H1 (cell line): Measurements from ENCODE around the gene TMEM63A. TPM values are rescaled to one million over a fixed set of nuclear protein-coding genes. Genes with fewer than 3 reads are reported as not detected.

Experiments used
- CTCF ChIA-PET: fragments of 300-600 bp; sonication (Branson Sonifier 250); formaldehyde crosslinking; loops from one replicate; lab custom pipeline; 2021; ENCODE audit not compliant: partially characterized antibody; lab: Charles Lee
- POLR2A ChIA-PET: fragments of 300-600 bp; sonication (Branson Sonifier 250); formaldehyde crosslinking; loops from one replicate; lab custom pipeline; 2021; ENCODE audit warnings: inconsistent platforms; ENCODE audit not compliant: partially characterized antibody; lab: Charles Lee
- DNase-seq, 2 experiments: peaks; one replicate each; pipeline versions ENCODE4 v3.0.0 to v3.0.0-alpha.2; 2010 to 2022; ENCODE audit warnings: low spot score in 2 of 2, low read depth in 1 of 2, mixed read lengths in 1 of 2
- FAIRE-seq: peaks from 2 replicates; lab custom pipeline; 2011; peaks lifted over from hg19 to GRCh38; lab: Jason Lieb, UNC
- H2AFZ ChIP-seq: 2 replicates; pipeline ENCODE4 v1.8.1; 2012; ENCODE audit warnings: low read length, inconsistent platforms
- H2AK5ac ChIP-seq: 2 replicates; pipeline ENCODE4 v1.6.1; 2013; ENCODE audit warnings: low read depth, low read length
- H2BK120ac ChIP-seq: replicated peaks from 2 replicates; pipeline ENCODE3; 2013; ENCODE audit warnings: low read depth, low read length, inconsistent platforms
- H2BK12ac ChIP-seq: 2 replicates; pipeline ENCODE4 v1.6.1; 2013; ENCODE audit warnings: low read depth, low read length
- H2BK15ac ChIP-seq: 2 replicates; pipeline ENCODE4 v1.6.1; 2013; ENCODE audit warnings: low read length
- H2BK20ac ChIP-seq: 2 replicates; pipeline ENCODE4 v1.6.1; 2013; ENCODE audit warnings: low read length
- H2BK5ac ChIP-seq: 2 replicates; pipeline ENCODE4 v1.6.1; 2013; ENCODE audit warnings: low read depth, low read length
- H3K14ac ChIP-seq: 2 replicates; pipeline ENCODE4 v1.6.1; 2013; ENCODE audit warnings: inconsistent platforms; ENCODE audit not compliant: insufficient read length
- H3K18ac ChIP-seq: 2 replicates; pipeline ENCODE4 v1.6.1; 2013; ENCODE audit warnings: low read length; ENCODE audit errors: extremely low read depth
- H3K23ac ChIP-seq: 2 replicates; pipeline ENCODE4 v1.6.1; 2013; ENCODE audit warnings: inconsistent platforms; ENCODE audit not compliant: insufficient read length
- H3K23me2 ChIP-seq: 2 replicates; pipeline ENCODE4 v1.6.1; 2013; ENCODE audit warnings: low read depth, low read length
- H3K27ac ChIP-seq: 2 replicates; pipeline ENCODE4 v1.6.1; 2011; ENCODE audit warnings: low read depth, low read length, inconsistent platforms
- H3K27me3 ChIP-seq, 4 experiments: replicated peaks in 1 of 4; 1 replicate in 1 of 4; 2 replicates in 3 of 4; pipeline versions ENCODE4 v1.6.1 to v1.8.1; 2011 to 2013; ENCODE audit warnings: low read length in 3 of 4, mild to moderate bottlenecking in 3 of 4, inconsistent platforms in 2 of 4, mixed read lengths in 2 of 4, moderate library complexity in 1 of 4; ENCODE audit not compliant: control insufficient read depth in 3 of 4, insufficient read depth in 3 of 4; ENCODE audit errors: extremely low read depth in 1 of 4
- H3K36me3 ChIP-seq, 4 experiments: 2 replicates each; pipeline versions ENCODE4 v1.6.1 to v1.8.1; 2011 to 2013; ENCODE audit warnings: mild to moderate bottlenecking in 4 of 4, low read length in 3 of 4, moderate library complexity in 2 of 4, control low read depth in 1 of 4, inconsistent platforms in 1 of 4; ENCODE audit not compliant: insufficient read depth in 4 of 4, control insufficient read depth in 2 of 4
- H3K4ac ChIP-seq: replicated peaks from 2 replicates; pipeline ENCODE3; 2013; ENCODE audit warnings: low read length, low read depth, mixed read lengths, inconsistent platforms; ENCODE audit not compliant: insufficient read length
- H3K4me1 ChIP-seq, 4 experiments: replicated peaks in 1 of 4; 1 replicate in 1 of 4; 2 replicates in 3 of 4; pipeline versions ENCODE4 v1.6.1 to v1.8.1; 2011 to 2013; ENCODE audit warnings: low read length in 3 of 4, inconsistent platforms in 2 of 4, mixed read lengths in 1 of 4; ENCODE audit not compliant: insufficient read depth in 4 of 4, control insufficient read depth in 3 of 4
- H3K4me2 ChIP-seq, 2 experiments: 2 replicates each; pipeline versions ENCODE4 v1.6.1 to v1.8.1; 2011 to 2013; ENCODE audit warnings: low read depth in 2 of 2, low read length in 2 of 2, control low read depth in 1 of 2, inconsistent platforms in 1 of 2, mild to moderate bottlenecking in 1 of 2; ENCODE audit not compliant: insufficient read depth in 1 of 2
- H3K4me3 ChIP-seq, 4 experiments: fragments of 200-600, 300-600 bp in 1 of 4; sonication (generic), shearing (Covaris generic), sonication (Bioruptor Twin) in 1 of 4; 2 replicates each; pipeline versions ENCODE4 v1.5.1 to v1.8.1; 2011 to 2016; ENCODE audit warnings: low read length in 4 of 4, low read depth in 3 of 4, control low read depth in 2 of 4, inconsistent platforms in 2 of 4, mild to moderate bottlenecking in 2 of 4, mixed read lengths in 1 of 4, moderate library complexity in 1 of 4; ENCODE audit not compliant: insufficient read depth in 2 of 4; ENCODE audit errors: extremely low read depth in 1 of 4
- H3K56ac ChIP-seq: replicated peaks from 2 replicates; pipeline ENCODE3; 2013; ENCODE audit warnings: low read depth, mild to moderate bottlenecking, mixed read lengths, low read length, inconsistent platforms; ENCODE audit not compliant: insufficient read length
- H3K79me1 ChIP-seq: 2 replicates; pipeline ENCODE4 v1.6.1; 2013; ENCODE audit warnings: low read depth, low read length, control low read depth
- H3K79me2 ChIP-seq, 2 experiments: 2 replicates each; pipeline versions ENCODE4 v1.6.1 to v1.8.1; 2012 to 2013; ENCODE audit warnings: low read length in 2 of 2, mild to moderate bottlenecking in 2 of 2, inconsistent platforms in 1 of 2; ENCODE audit not compliant: insufficient read depth in 2 of 2, control insufficient read depth in 1 of 2
- H3K9ac ChIP-seq, 4 experiments: replicated peaks in 1 of 4; 1 replicate in 1 of 4; 2 replicates in 3 of 4; pipeline versions ENCODE4 v1.6.1 to v1.8.1; 2011 to 2013; ENCODE audit warnings: low read depth in 3 of 4, low read length in 3 of 4, control low read depth in 2 of 4, mild to moderate bottlenecking in 2 of 4, moderate library complexity in 2 of 4, inconsistent platforms in 1 of 4; ENCODE audit errors: extremely low read depth in 1 of 4
- H3K9me3 ChIP-seq, 2 experiments: 2 replicates each; pipeline versions ENCODE4 v1.6.1 to v1.8.1; 2012 to 2013; ENCODE audit warnings: mild to moderate bottlenecking in 2 of 2, moderate library complexity in 2 of 2, control low read depth in 1 of 2, inconsistent platforms in 1 of 2, low read depth in 1 of 2, low read length in 1 of 2, mixed read lengths in 1 of 2; ENCODE audit not compliant: insufficient read depth in 2 of 2
- H4K20me1 ChIP-seq, 2 experiments: replicated peaks in 1 of 2; 2 replicates each; pipeline versions ENCODE3 to v1.8.1; 2011 to 2013; ENCODE audit warnings: inconsistent platforms in 2 of 2, low read length in 2 of 2, mild to moderate bottlenecking in 1 of 2; ENCODE audit not compliant: insufficient read depth in 2 of 2, control insufficient read depth in 1 of 2
- H4K5ac ChIP-seq: 2 replicates; pipeline ENCODE4 v1.6.1; 2013; ENCODE audit warnings: low read length, low read depth, mixed read lengths, inconsistent platforms; ENCODE audit not compliant: insufficient read length
- H4K8ac ChIP-seq: 2 replicates; pipeline ENCODE4 v1.8.0; 2013; ENCODE audit warnings: mild to moderate bottlenecking, moderate library complexity, low read length, inconsistent platforms; ENCODE audit not compliant: insufficient read depth; ENCODE audit errors: extremely low read depth
- H4K91ac ChIP-seq: replicated peaks from 2 replicates; pipeline ENCODE3; 2013; ENCODE audit warnings: low read length, mixed read lengths, inconsistent platforms; ENCODE audit not compliant: insufficient read length
- CBX5 ChIP-seq: fragments of 300-800, 300-1000 bp; sonication (generic); IDR thresholded peaks from 2 replicates; pipeline ENCODE4 v1.7.1; 2016; ENCODE audit warnings: antibody characterized with exemption, low read length, low read depth
- CREB1 ChIP-seq: IDR thresholded peaks from 2 replicates; pipeline ENCODE4 v1.6.1; 2012; ENCODE audit warnings: inconsistent platforms
- EZH2 ChIP-seq: fragments of 200-600 bp; sonication (generic); IDR thresholded peaks from 2 replicates; pipeline ENCODE4 v1.7.1; 2012; ENCODE audit warnings: low read depth, mild to moderate bottlenecking, moderate library complexity, low read length, inconsistent platforms; ENCODE audit not compliant: severe bottlenecking
- GTF2F1 ChIP-seq: IDR thresholded peaks from 2 replicates; pipeline ENCODE4 v1.6.1; 2012; ENCODE audit warnings: low read depth, low read length, improper control_type of control experiment, borderline replicate concordance
- HDAC2 ChIP-seq, 2 experiments: fragments of 300-600 bp in 1 of 2; sonication (generic) in 1 of 2; IDR thresholded peaks; 2 replicates each; pipeline ENCODE4 v1.6.1; 2011 to 2012; ENCODE audit warnings: low read depth in 2 of 2, low read length in 2 of 2, mild to moderate bottlenecking in 2 of 2, moderate library complexity in 2 of 2, borderline replicate concordance in 1 of 2, inconsistent platforms in 1 of 2
- NRF1 ChIP-seq: IDR thresholded peaks from 2 replicates; pipeline ENCODE4 v1.6.1; 2011; ENCODE audit warnings: mild to moderate bottlenecking, low read depth, low read length, improper control_type of control experiment
- RAD21 ChIP-seq, 2 experiments: IDR thresholded peaks in 1 of 2; conservative IDR thresholded peaks in 1 of 2; 2 replicates each; pipeline ENCODE4 v1.6.1; 2011; ENCODE audit warnings: low read depth in 2 of 2, low read length in 2 of 2, improper control_type of control experiment in 1 of 2, inconsistent platforms in 1 of 2, mild to moderate bottlenecking in 1 of 2, moderate library complexity in 1 of 2
- SP1 ChIP-seq: IDR thresholded peaks from 2 replicates; pipeline ENCODE4 v1.6.1; 2011; ENCODE audit warnings: low read depth, low read length
- TEAD4 ChIP-seq: IDR thresholded peaks from 2 replicates; pipeline ENCODE4 v1.6.1; 2012; ENCODE audit warnings: low read depth, low read length, inconsistent platforms, mixed read lengths
- ZNF274 ChIP-seq: IDR thresholded peaks from 2 replicates; pipeline ENCODE4 v1.7.0; 2012; ENCODE audit warnings: low read length, borderline replicate concordance; ENCODE audit errors: extremely low read depth
- WGBS, 2 experiments: shearing (Covaris generic) in 1 of 2; methylation state at CpG; one replicate each; pipeline versions ENCODE4 v1.1.6 to v1.1.7; 2013 to 2015; ENCODE audit warnings: low lambda C conversion rate in 2 of 2, mixed read lengths in 2 of 2, inconsistent platforms in 1 of 2, low coverage in 1 of 2, missing lambda C conversion rate in 1 of 2; ENCODE audit not compliant: insufficient replicate concordance in 2 of 2, insufficient coverage in 1 of 2, insufficient read length in 1 of 2; ENCODE audit errors: extremely low coverage in 1 of 2, missing lambda C conversion rate in 1 of 2; 5-methylcytosine and 5-hydroxymethylcytosine counted together
- polyA plus RNA-seq, 7 experiments: library from polyadenylated mRNA; depleted of rRNA in 3 of 7; stranded (reverse) in 5 of 7; unstranded in 2 of 7; fragments of >200 nt in 5 of 7; fragments of 200-250 nt in 2 of 7; gene quantifications; 1 replicate in 5 of 7; 2 replicates in 1 of 7; 4 replicates in 1 of 7; pipeline versions ENCODE4 v1.2.1 to v1.2.3, GENCODE V29; 2011 to 2013; ENCODE audit warnings: missing spikeins in 2 of 7, mixed read lengths in 2 of 7
- total RNA-seq: library from RNA; stranded (reverse); fragmentation: NEBNext Ultra II Directional; extraction: Animal tissue kit (Norgen Biotek cat#: 25700); gene quantifications from 2 replicates; pipeline ENCODE4 v1.2.1, GENCODE V29; 2021
- TF ChIP-seq, protein P1 (sequence below): IDR thresholded peaks from 2 replicates; pipeline ENCODE4 v1.6.1; 2012; ENCODE audit warnings: inconsistent platforms
- TF ChIP-seq, protein P2 (sequence below): IDR thresholded peaks from 2 replicates; pipeline ENCODE4 v1.6.1; 2011; ENCODE audit warnings: low read length, improper control_type of control experiment

Gene TMEM63A
- total and polyA plus RNA-seq, 2 of the 8 experiments (the other 6 are each of a cell fraction or from before 2014, with no cell fraction given) = 26.1 to 55.4 TPM

DNA sequence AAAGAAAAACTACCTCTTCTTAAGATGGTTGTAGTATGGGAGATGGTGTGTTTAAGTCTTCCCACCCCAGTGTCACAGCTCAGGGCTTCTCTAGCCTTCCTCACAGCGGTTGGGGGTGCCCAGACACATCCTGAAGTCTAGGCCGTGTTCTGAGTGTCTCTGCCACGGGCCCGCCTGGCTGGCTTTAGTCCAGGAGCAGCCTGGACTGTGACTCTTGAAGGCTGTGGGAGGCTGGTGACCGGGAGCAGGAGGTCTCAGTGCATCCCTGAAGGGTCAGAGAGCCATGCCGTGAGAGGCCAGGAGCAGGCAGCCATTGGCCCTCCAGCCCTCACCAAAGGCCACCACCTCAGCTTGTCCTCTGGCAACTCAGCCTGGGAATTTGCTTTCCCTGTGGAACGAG is 67.8 kb downstream of the TMEM63A start:
- FAIRE-seq (no peak), DNase-seq (no peak)
- peaks cover 4% of the 10 kb centered on the region; the same call in 1 of the 2 replicates for H3K23me2 ChIP-seq
- H4K5ac ChIP-seq = no peak overlapping the region
- no peak overlapping the region for H3K18ac ChIP-seq
- H2BK120ac ChIP-seq = no peak overlapping the region
- no peak overlapping the region for H3K4me3 ChIP-seq
- H2AK5ac ChIP-seq = no peak overlapping the region
- H3K4ac ChIP-seq = no peak overlapping the region
- no peak overlapping the region for H4K91ac ChIP-seq
- H2BK15ac ChIP-seq = no peak overlapping the region
- no peak overlapping the region for H2AFZ ChIP-seq
- H2BK20ac ChIP-seq = no peak overlapping the region
- H4K20me1 ChIP-seq = peaks cover 0 to 2% of the 10 kb centered on the region in 2 experiments
- H2BK12ac ChIP-seq = no peak overlapping the region; the same call in 1 of the 2 replicates
- H3K9me3 ChIP-seq = no peaks in the 10 kb centered on the region
- no peak overlapping the region for H3K56ac ChIP-seq
- H3K36me3 ChIP-seq = no peaks in the 10 kb centered on the region
- no peak overlapping the region for H4K8ac ChIP-seq
- ChIA-PET POLR2A (interaction anchor here (1.1 to 13.3 kb wide), 9 partner anchors 11 to 68 kb away, joined by 3 to 166 read pairs (median 4); partner anchors contain the start of genes SRP9 and TMEM63A), CTCF (interaction anchor here (0.6 to 8.4 kb wide), 12 partner anchors 8 to 339 kb away, joined by 3 to 50 read pairs (median 5); partner anchors contain the start of gene SRP9)
- no peak overlapping the region for H3K9ac ChIP-seq
- H3K79me2 ChIP-seq = peaks cover 0 to 25% of the 10 kb centered on the region in 2 experiments; a peak in 1 of 4 replicates
- H3K23ac ChIP-seq = no peak overlapping the region
- H3K79me1 ChIP-seq = peaks cover 10% of the 10 kb centered on the region
- no peak overlapping the region for H2BK5ac ChIP-seq
- 0 out of 7 replicates have a peak, but pooled peaks cover 0 to 4% (median 0%) of the 10 kb centered on the region in 4 experiments for H3K27me3 ChIP-seq
- H3K4me2 ChIP-seq = no peak overlapping the region
- 92% methylated on average over 7 of the region's 7 CpGs; no CpG with 5 or more reads in 1 of the 2 experiments for WGBS, 2 experiments
- no peak overlapping the region for H3K14ac ChIP-seq
- H3K27ac ChIP-seq = no peak overlapping the region
- peaks cover 18 to 45% (median 31%) of the 10 kb centered on the region in 4 experiments for H3K4me1 ChIP-seq
- TF ChIP-seq ZNF274 (no peak), GTF2F1 (no peak), SP1 (no peak), RAD21 (IDR thresholded peaks at IDR 0.05 in 1 of 2, conservative IDR thresholded peaks at IDR 0.05 in 1 of 2; ENCODE audit: low read depth in 2 of 2, low read length in 2 of 2) (no peak), TEAD4 (no peak), CREB1 (no peak), HDAC2 (IDR thresholded peaks at IDR 0.05; ENCODE audit: borderline replicate concordance in 1 of 2, low read depth in 2 of 2, low read length in 2 of 2) (no peak), CBX5 (no peak), NRF1 (no peak), EZH2 (no peak)
- TF ChIP-seq, protein P1, sequence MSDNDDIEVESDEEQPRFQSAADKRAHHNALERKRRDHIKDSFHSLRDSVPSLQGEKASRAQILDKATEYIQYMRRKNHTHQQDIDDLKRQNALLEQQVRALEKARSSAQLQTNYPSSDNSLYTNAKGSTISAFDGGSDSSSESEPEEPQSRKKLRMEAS = no peak
- TF ChIP-seq, protein P2, sequence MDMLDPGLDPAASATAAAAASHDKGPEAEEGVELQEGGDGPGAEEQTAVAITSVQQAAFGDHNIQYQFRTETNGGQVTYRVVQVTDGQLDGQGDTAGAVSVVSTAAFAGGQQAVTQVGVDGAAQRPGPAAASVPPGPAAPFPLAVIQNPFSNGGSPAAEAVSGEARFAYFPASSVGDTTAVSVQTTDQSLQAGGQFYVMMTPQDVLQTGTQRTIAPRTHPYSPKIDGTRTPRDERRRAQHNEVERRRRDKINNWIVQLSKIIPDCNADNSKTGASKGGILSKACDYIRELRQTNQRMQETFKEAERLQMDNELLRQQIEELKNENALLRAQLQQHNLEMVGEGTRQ = no peak
